Fibroblast of mammary gland (primary cell): ENCODE results near the gene PPFIBP1.
A peak's percentile ranks its signal among the peaks of the same experiment; 100 is the strongest.

Experiments
- DNase-seq: peaks from one replicate; pipeline ENCODE4 v3.0.0-alpha.2; 2010; ENCODE audit warnings: low read depth
- H3K4me3 ChIP-seq: 2 replicates; pipeline ENCODE4 v1.5.1; 2011; ENCODE audit warnings: low read depth, mild to moderate bottlenecking, low read length, moderate library complexity; ENCODE audit not compliant: control insufficient read depth
- TF ChIP-seq, protein P1 (sequence below): conservative IDR thresholded peaks from 2 replicates; pipeline ENCODE4 v1.5.1; 2011; ENCODE audit warnings: low read depth, low read length, inconsistent platforms; ENCODE audit not compliant: control insufficient read depth, insufficient read depth

The PPFIBP1 gene

GRCh38 chr12:27488479-27488878 lies 35.5 kb upstream of the PPFIBP1 start:
- DNase-seq, result no peak
- H3K4me3 ChIP-seq, result no peak overlapping the region
- TF ChIP-seq, protein P1, sequence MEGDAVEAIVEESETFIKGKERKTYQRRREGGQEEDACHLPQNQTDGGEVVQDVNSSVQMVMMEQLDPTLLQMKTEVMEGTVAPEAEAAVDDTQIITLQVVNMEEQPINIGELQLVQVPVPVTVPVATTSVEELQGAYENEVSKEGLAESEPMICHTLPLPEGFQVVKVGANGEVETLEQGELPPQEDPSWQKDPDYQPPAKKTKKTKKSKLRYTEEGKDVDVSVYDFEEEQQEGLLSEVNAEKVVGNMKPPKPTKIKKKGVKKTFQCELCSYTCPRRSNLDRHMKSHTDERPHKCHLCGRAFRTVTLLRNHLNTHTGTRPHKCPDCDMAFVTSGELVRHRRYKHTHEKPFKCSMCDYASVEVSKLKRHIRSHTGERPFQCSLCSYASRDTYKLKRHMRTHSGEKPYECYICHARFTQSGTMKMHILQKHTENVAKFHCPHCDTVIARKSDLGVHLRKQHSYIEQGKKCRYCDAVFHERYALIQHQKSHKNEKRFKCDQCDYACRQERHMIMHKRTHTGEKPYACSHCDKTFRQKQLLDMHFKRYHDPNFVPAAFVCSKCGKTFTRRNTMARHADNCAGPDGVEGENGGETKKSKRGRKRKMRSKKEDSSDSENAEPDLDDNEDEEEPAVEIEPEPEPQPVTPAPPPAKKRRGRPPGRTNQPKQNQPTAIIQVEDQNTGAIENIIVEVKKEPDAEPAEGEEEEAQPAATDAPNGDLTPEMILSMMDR, result no peak

DNA sequence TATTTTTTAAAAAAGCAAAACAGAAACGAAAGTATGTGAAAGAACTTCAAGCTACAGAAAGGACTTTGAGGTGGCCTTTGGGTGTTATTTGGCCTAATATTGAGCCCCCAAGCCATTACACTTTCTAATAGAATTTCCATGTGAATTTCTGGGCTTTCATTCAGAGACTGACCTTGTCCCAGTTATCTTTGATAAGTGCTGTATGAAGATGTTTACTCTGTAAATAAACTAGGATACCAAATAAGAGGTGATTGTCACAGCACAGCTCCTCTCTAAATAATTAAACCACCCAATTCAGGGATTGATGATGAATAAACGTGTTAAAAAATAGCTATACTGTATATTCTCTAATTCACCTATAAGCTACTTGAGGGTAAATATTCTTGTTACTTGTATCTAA lies 32.8 kb upstream of the PPFIBP1 start:
- TF ChIP-seq, protein P1, result no peak

GRCh38 chr12:27493260-27493940 lies 30.6 kb upstream of the PPFIBP1 start:
- no peak for DNase-seq
- no peak overlapping the region for H3K4me3 ChIP-seq
- TF ChIP-seq, protein P1, result no peak

More for the DNA sequence above, 32.8 kb upstream of the PPFIBP1 start:
- no peak for DNase-seq
- H3K4me3 ChIP-seq, result no peak overlapping the region

DNA sequence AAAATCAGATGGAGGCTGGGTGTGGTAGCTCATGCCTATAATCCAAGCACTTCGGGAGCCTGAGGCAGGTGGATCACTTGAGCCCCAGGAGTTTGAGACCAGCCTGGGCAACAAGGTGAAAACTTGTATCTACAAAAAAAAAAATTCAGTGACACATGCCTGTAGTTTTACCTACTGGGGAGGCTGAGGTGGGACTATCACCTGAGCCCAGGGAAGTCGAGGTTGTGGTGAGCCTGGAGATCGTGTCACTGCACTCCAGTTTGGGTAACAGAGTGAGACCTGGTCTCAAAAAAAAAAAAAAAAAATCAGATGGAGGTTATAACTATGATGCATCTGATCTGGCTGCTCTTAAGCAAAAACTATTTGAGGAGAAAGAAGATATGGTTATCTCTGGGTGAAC lies 26.6 kb upstream of the PPFIBP1 start:
- TF ChIP-seq, protein P1, result no peak
- no peak overlapping the region for H3K4me3 ChIP-seq
- no peak for DNase-seq

DNA sequence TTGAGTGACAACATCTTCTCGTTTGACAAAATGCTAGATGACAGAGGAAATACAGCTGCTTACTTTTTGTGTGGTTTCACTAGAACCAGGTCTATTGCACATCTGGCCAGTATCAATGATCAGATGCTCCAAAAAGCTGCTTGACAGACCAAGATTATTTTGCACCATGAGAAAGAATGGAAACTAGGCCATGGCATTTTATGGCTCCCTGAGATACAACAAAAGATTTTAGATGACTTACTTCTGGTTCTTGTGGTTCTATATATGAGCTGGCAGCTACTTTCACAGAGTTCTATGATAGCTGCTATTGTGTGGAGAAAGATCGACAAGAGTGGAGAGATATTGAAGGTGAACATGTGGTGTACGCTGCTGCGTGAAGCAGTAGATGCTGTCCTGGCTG lies 25.9 kb upstream of the PPFIBP1 start:
- DNase-seq, result no peak
- TF ChIP-seq, protein P1, result no peak
- no peak overlapping the region for H3K4me3 ChIP-seq

- H3K4me3 ChIP-seq, result no peak overlapping the region
- DNase-seq, result peak; percentile 51
- TF ChIP-seq, protein P1, result no peak
These were observed 25.2 kb upstream of the PPFIBP1 start for GRCh38 chr12:27498761-27499160.
